ENCODE data around the gene DOCK9. TPM values are rescaled to one million over a fixed set of nuclear protein-coding genes. Genes with fewer than 3 reads are reported as not detected.

The DOCK9 gene
- polyA plus RNA-seq, 1 of the 3 experiments (the other 2 are of a cell fraction) = 16.6 TPM

- TF ChIP-seq ZBTB33 (IDR thresholded peaks at IDR 0.05; ENCODE audit: borderline replicate concordance, low read depth) = no peak
These were observed 202.5 kb downstream of the DOCK9 start (continued) for GRCh38 chr13:98775386-98775785.

GRCh38 chr13:98774776-98775175, 203.1 kb downstream of the DOCK9 start:
- no peaks in the 10 kb centered on the region; a peak in 1 of 4 replicates for H3K4me1 ChIP-seq (ENCODE audit: control insufficient read depth in 1 of 2, insufficient read depth in 2 of 2, low read depth in 1 of 2, low read length in 1 of 2)
- no peaks in the 10 kb centered on the region for H3K27me3 ChIP-seq (ENCODE audit: insufficient read depth)
- no peaks in the 10 kb centered on the region for H4K20me1 ChIP-seq (ENCODE audit: insufficient read depth)
- DNase-seq = no peak
- H3F3A ChIP-seq (replicated peaks; ENCODE audit: insufficient read depth) = no peaks in the 10 kb centered on the region
- H2AFZ ChIP-seq (ENCODE audit: low read depth) = no peak overlapping the region
- H3K9me2 ChIP-seq = no peaks in the 10 kb centered on the region
- TF ChIP-seq JUND (IDR thresholded peaks at IDR 0.05) (no peak), TCF12 (IDR thresholded peaks at IDR 0.05) (no peak), EP300 (IDR thresholded peaks at IDR 0.05; ENCODE audit: borderline replicate concordance in 1 of 2, low read depth in 1 of 2, low read length in 1 of 2) (no peak), GATA2 (CRISPR knock-in tag; IDR thresholded peaks at IDR 0.05) (no peak), EZH2phosphoT487 (IDR thresholded peaks at IDR 0.05; ENCODE audit: borderline replicate concordance, low read depth) (no peak), SIN3A (IDR thresholded peaks at IDR 0.05; ENCODE audit: borderline replicate concordance, low read depth, low read length) (no peak), CTCF (IDR thresholded peaks at IDR 0.05) (no peak), YY1 (IDR thresholded peaks at IDR 0.05; ENCODE audit: low read depth) (no peak), RXRA (IDR thresholded peaks at IDR 0.05; ENCODE audit: borderline replicate concordance, low read depth) (no peak), RFX5 (IDR thresholded peaks at IDR 0.05; ENCODE audit: low read length) (no peak), MEF2A (IDR thresholded peaks at IDR 0.05; ENCODE audit: borderline replicate concordance, low read depth) (no peak), FOXJ3 (CRISPR knock-in tag; IDR thresholded peaks at IDR 0.05) (no peak), TAF1 (IDR thresholded peaks at IDR 0.05; ENCODE audit: borderline replicate concordance, low read depth, low read length) (no peak), ELF1 (IDR thresholded peaks at IDR 0.05) (no peak), FOSL2 (IDR thresholded peaks at IDR 0.05; ENCODE audit: borderline replicate concordance, low read depth) (no peak), REST (IDR thresholded peaks at IDR 0.05; ENCODE audit: low read depth, low read length) (no peak), USF1 (IDR thresholded peaks at IDR 0.05; ENCODE audit: borderline replicate concordance, low read depth) (no peak), NFIC (IDR thresholded peaks at IDR 0.05; ENCODE audit: borderline replicate concordance) (no peak), NRF1 (IDR thresholded peaks at IDR 0.05; ENCODE audit: low read depth, low read length) (no peak), SMC3 (IDR thresholded peaks at IDR 0.05; ENCODE audit: low read depth, low read length) (no peak)
- POLR2A ChIA-PET = no interaction called here
- no peak overlapping the region for H3K27ac ChIP-seq (ENCODE audit: low read depth in 2 of 2, low read length in 1 of 2)
- CTCF ChIA-PET = no interaction called here
- H3K4me2 ChIP-seq = no peak overlapping the region
- no peak overlapping the region for H3K9ac ChIP-seq
- no peak overlapping the region for H3K4me3 ChIP-seq (ENCODE audit: low read depth in 2 of 2, low read length in 1 of 2)
- no peaks in the 10 kb centered on the region for H3K36me3 ChIP-seq (replicated peaks in 1 of 2; ENCODE audit: control insufficient read depth in 1 of 2, insufficient read depth in 2 of 2, low read length in 1 of 2)
- no peaks in the 10 kb centered on the region for H3K9me3 ChIP-seq
- 86% methylated on average over 8 of the region's 9 CpGs for WGBS (ENCODE audit: low lambda C conversion rate)
- no peaks in the 10 kb centered on the region for H3K79me2 ChIP-seq (ENCODE audit: insufficient read depth)

Data from SK-N-SH (cell line).